GM19099 (cell line): ENCODE measurements around the gene TRIM16.
A peak's percentile ranks its signal among the peaks of the same experiment; 100 is the strongest.
"Not testable (repeated sequence)": the region's sequence is repeated elsewhere in the genome, so short reads cannot be mapped to it uniquely, and the experiment has no call there.

Experiments
- POLR2A ChIP-seq: IDR thresholded peaks from 3 replicates; pipeline ENCODE4 v1.6.1; 2011; ENCODE audit warnings: low read depth; ENCODE audit not compliant: insufficient read length; ENCODE audit errors: extremely low read depth

TRIM16 gene

GRCh38 chr17:15683824-15684478 is at the start of gene TRIM16:
Gene TRIM16 (minus strand): TSS chr17:15684311. CDS start chr17:15651609, 32,702 bp downstream.
- peak; percentile 56 for TF ChIP-seq POLR2A

- not testable (repeated sequence) for TF ChIP-seq POLR2A
Observed at GRCh38 chr17:15731900-15732299, 47.8 kb upstream of the TRIM16 start, which contains the start of gene TBC1D26. Gene TBC1D26 (plus strand): TSS chr17:15732283. CDS start chr17:15735349, 3,066 bp downstream.

- TF ChIP-seq POLR2A = peak; percentile 75
Observed at GRCh38 chr17:15699413-15699924, 15.4 kb upstream of the TRIM16 start, which contains the start of gene ZNF286A. Gene ZNF286A (plus strand): TSS chr17:15699752. CDS start chr17:15700330, 578 bp downstream.

GRCh38 chr17:15663691-15664090 is 20.4 kb downstream of the TRIM16 start:
- no peak for TF ChIP-seq POLR2A

- no peak for TF ChIP-seq POLR2A
Observed at GRCh38 chr17:15663176-15663575, 20.9 kb downstream of the TRIM16 start.

GRCh38 chr17:15662681-15663080 is 21.4 kb downstream of the TRIM16 start:
- no peak for TF ChIP-seq POLR2A

GRCh38 chr17:15660077-15660476 is 24.0 kb downstream of the TRIM16 start:
- no peak for TF ChIP-seq POLR2A

- no peak for TF ChIP-seq POLR2A
Observed at GRCh38 chr17:15659663-15660062, 24.4 kb downstream of the TRIM16 start.

GRCh38 chr17:15659236-15659635 is 24.9 kb downstream of the TRIM16 start:
- TF ChIP-seq POLR2A = no peak

- TF ChIP-seq POLR2A = no peak
Observed at GRCh38 chr17:15658296-15658695, 25.8 kb downstream of the TRIM16 start.

- TF ChIP-seq POLR2A = no peak
Observed at GRCh38 chr17:15657868-15658267, 26.2 kb downstream of the TRIM16 start.

GRCh38 chr17:15654886-15655561 is 29.1 kb downstream of the TRIM16 start:
- TF ChIP-seq POLR2A = no peak

GRCh38 chr17:15652960-15653359 is 31.2 kb downstream of the TRIM16 start:
- no peak for TF ChIP-seq POLR2A

- TF ChIP-seq POLR2A = no peak
Observed at GRCh38 chr17:15651583-15652110, 32.5 kb downstream of the TRIM16 start.

GRCh38 chr17:15650741-15651582 is 33.1 kb downstream of the TRIM16 start:
- TF ChIP-seq POLR2A = no peak
